HCT116 (cell line): ENCODE results near the gene PIAS2. TPM values are rescaled to one million over a fixed set of nuclear protein-coding genes. Genes with fewer than 3 reads are reported as not detected.

ENCODE experiments used
- ATAC-seq: fragments of 200-7000 bp; cut with Tn5 transposase; 2 replicates; pipeline ENCODE4 v1.9.1; 2020; ENCODE audit warnings: mild to moderate bottlenecking, moderate library complexity
- BruUV-seq: library from RNA; stranded (reverse); fragments of 400-500 nt; replicated peaks from 2 replicates; lab custom pipeline; 2021; lab: Mats Ljungman, UMichigan
- CTCF ChIA-PET: fragments of 300-600 bp; sonication (Branson Sonifier 250); formaldehyde crosslinking; loops from one replicate; lab custom pipeline; 2021; ENCODE audit warnings: antibody characterized with exemption; lab: Charles Lee
- POLR2A ChIA-PET: fragments of 300-600, 350-600 bp; sonication (Branson Sonifier 250); formaldehyde crosslinking; loops from one replicate; lab custom pipeline; 2021; ENCODE audit warnings: antibody characterized with exemption; lab: Charles Lee
- RAD21 ChIA-PET, 2 experiments: fragments of 300-600 bp; sonication (Branson Sonifier 250); formaldehyde crosslinking; loops; one replicate each; lab custom pipeline; 2023; ENCODE audit warnings: low total read pairs in 2 of 2; ENCODE audit not compliant: uncharacterized antibody in 2 of 2, unreplicated experiment in 2 of 2, low non-redundant PET in 1 of 2; lab: Charles Lee
- DNase-seq: peaks from one replicate; pipeline ENCODE4 v3.0.0-alpha.2; 2010; ENCODE audit warnings: low read depth, low spot score
- H2AFZ ChIP-seq: fragments of 200-600 bp; shearing (Covaris generic), sonication (generic); 2 replicates; pipeline ENCODE4 v1.6.1; 2017; ENCODE audit warnings: low read depth, mixed run types, mixed read lengths, antibody characterized with exemption, low read length; ENCODE audit not compliant: poor library complexity, severe bottlenecking
- H3K27ac ChIP-seq: 2 replicates; pipeline ENCODE4 v1.5.1; 2012; ENCODE audit warnings: low read depth, low read length
- H3K27me3 ChIP-seq: fragments of 200-600 bp; sonication (generic); 2 replicates; pipeline ENCODE4 v1.6.1; 2016; ENCODE audit warnings: mixed run types, low read length, mixed read lengths; ENCODE audit not compliant: insufficient read depth
- H3K36me3 ChIP-seq, 2 experiments: fragments of 200-500 bp in 1 of 2; fragments of 200-600 bp in 1 of 2; sonication (Bioruptor generic) in 1 of 2; sonication (generic) in 1 of 2; 2 replicates each; pipeline versions ENCODE4 v1.5.1 to v1.6.1; 2014 to 2016; ENCODE audit warnings: low read length in 2 of 2, inconsistent platforms in 1 of 2, mixed read lengths in 1 of 2, mixed run types in 1 of 2; ENCODE audit not compliant: insufficient read depth in 2 of 2, control insufficient read depth in 1 of 2
- H3K4me1 ChIP-seq, 2 experiments: fragments of 200-600 bp in 1 of 2; sonication (generic) in 1 of 2; 2 replicates each; pipeline versions ENCODE4 v1.5.1 to v1.6.1; 2012 to 2017; ENCODE audit warnings: low read length in 2 of 2, inconsistent platforms in 1 of 2, mild to moderate bottlenecking in 1 of 2, mixed read lengths in 1 of 2, mixed run types in 1 of 2, moderate library complexity in 1 of 2; ENCODE audit not compliant: insufficient read depth in 2 of 2, control insufficient read depth in 1 of 2
- H3K4me2 ChIP-seq: fragments of 200-600 bp; sonication (generic); 2 replicates; pipeline ENCODE4 v1.6.1; 2017; ENCODE audit warnings: mixed run types, low read length, mixed read lengths
- H3K4me3 ChIP-seq, 2 experiments: fragments of 200-600 bp in 1 of 2; sonication (generic) in 1 of 2; replicated peaks in 1 of 2; 2 replicates each; pipeline ENCODE4 v1.5.1; 2011 to 2016; ENCODE audit warnings: low read length in 2 of 2, control low read depth in 1 of 2, low read depth in 1 of 2, mild to moderate bottlenecking in 1 of 2, mixed read lengths in 1 of 2, mixed run types in 1 of 2
- H3K79me2 ChIP-seq: fragments of 200-600 bp; sonication (generic); 2 replicates; pipeline ENCODE4 v1.6.1; 2017; ENCODE audit warnings: mild to moderate bottlenecking, mixed run types, low read length, moderate library complexity, mixed read lengths; ENCODE audit not compliant: insufficient read depth
- H3K9ac ChIP-seq: fragments of 200-600 bp; sonication (generic); 2 replicates; pipeline ENCODE4 v1.6.1; 2016; ENCODE audit warnings: low read length, mixed read lengths
- H3K9me2 ChIP-seq: fragments of 200-600 bp; sonication (generic), shearing (Covaris generic); 2 replicates; pipeline ENCODE4 v1.6.1; 2017; ENCODE audit warnings: mixed run types, mild to moderate bottlenecking, moderate library complexity; ENCODE audit not compliant: insufficient read depth
- H3K9me3 ChIP-seq, 2 experiments: fragments of 200-500 bp in 1 of 2; fragments of 200-600 bp in 1 of 2; sonication (Bioruptor generic) in 1 of 2; sonication (generic) in 1 of 2; 2 replicates each; pipeline ENCODE4 v1.6.1; 2014 to 2017; ENCODE audit warnings: low read length in 2 of 2, mixed read lengths in 2 of 2, inconsistent platforms in 1 of 2, low read depth in 1 of 2, mild to moderate bottlenecking in 1 of 2, mixed run types in 1 of 2, moderate library complexity in 1 of 2; ENCODE audit not compliant: control insufficient read depth in 1 of 2, insufficient read depth in 1 of 2
- H4K20me1 ChIP-seq: fragments of 200-600 bp; sonication (generic), shearing (Covaris generic); 2 replicates; pipeline ENCODE4 v1.6.1; 2017; ENCODE audit warnings: mixed run types, mild to moderate bottlenecking, moderate library complexity; ENCODE audit not compliant: insufficient read depth
- CEBPB ChIP-seq: IDR thresholded peaks from 2 replicates; pipeline ENCODE4 v1.6.1; 2012; ENCODE audit warnings: low read depth
- EZH2phosphoT487 ChIP-seq: fragments of 200-600 bp; IDR thresholded peaks from 2 replicates; pipeline ENCODE4 v1.6.1; 2018; ENCODE audit warnings: antibody characterized with exemption, borderline replicate concordance
- POLR2A ChIP-seq: IDR thresholded peaks from 2 replicates; pipeline ENCODE4 v1.7.0; 2011; ENCODE audit warnings: borderline replicate concordance; ENCODE audit not compliant: insufficient read depth, insufficient read length; ENCODE audit errors: extremely low read depth
- POLR2AphosphoS5 ChIP-seq: IDR thresholded peaks from 2 replicates; pipeline ENCODE4 v1.6.1; 2011; ENCODE audit warnings: mild to moderate bottlenecking, low read depth, low read length, moderate library complexity
- RAD21 ChIP-seq: IDR thresholded peaks from 2 replicates; pipeline ENCODE4 v1.6.1; 2012; ENCODE audit warnings: low read depth, mild to moderate bottlenecking
- REST ChIP-seq: IDR thresholded peaks from 2 replicates; pipeline ENCODE4 v1.6.1; 2012; ENCODE audit warnings: low read depth
- intact Hi-C: fragments of 100-400 bp; cut with micrococcal nuclease; formaldehyde crosslinking; loops from 2 replicates; pipeline ENCODE4 v1.10.0; 2022
- total RNA-seq: library from RNA; stranded (reverse); gene quantifications from one replicate; pipeline ENCODE4 v1.2.1, GENCODE V29; 2021; ENCODE audit not compliant: unreplicated experiment
- TF ChIP-seq, protein P1 (sequence below), 3 experiments: fragments of 200-600 bp in 1 of 3; sonication (generic) in 1 of 3; IDR thresholded peaks in 2 of 3; conservative IDR thresholded peaks in 1 of 3; 2 replicates each; pipeline ENCODE4 v1.5.1; 2012 to 2017; ENCODE audit warnings: low read depth in 2 of 3, low read length in 2 of 3, antibody characterized with exemption in 1 of 3, borderline replicate concordance in 1 of 3, control low read depth in 1 of 3, mild to moderate bottlenecking in 1 of 3, mixed read lengths in 1 of 3, mixed run types in 1 of 3, moderate library complexity in 1 of 3; ENCODE audit not compliant: insufficient read depth in 1 of 3
- TF ChIP-seq, protein P2 (sequence below): IDR thresholded peaks from 2 replicates; pipeline ENCODE4 v1.6.1; 2012

The PIAS2 gene
- total RNA-seq, 1 experiment from 2014 or later, result 31.7 TPM

DNA sequence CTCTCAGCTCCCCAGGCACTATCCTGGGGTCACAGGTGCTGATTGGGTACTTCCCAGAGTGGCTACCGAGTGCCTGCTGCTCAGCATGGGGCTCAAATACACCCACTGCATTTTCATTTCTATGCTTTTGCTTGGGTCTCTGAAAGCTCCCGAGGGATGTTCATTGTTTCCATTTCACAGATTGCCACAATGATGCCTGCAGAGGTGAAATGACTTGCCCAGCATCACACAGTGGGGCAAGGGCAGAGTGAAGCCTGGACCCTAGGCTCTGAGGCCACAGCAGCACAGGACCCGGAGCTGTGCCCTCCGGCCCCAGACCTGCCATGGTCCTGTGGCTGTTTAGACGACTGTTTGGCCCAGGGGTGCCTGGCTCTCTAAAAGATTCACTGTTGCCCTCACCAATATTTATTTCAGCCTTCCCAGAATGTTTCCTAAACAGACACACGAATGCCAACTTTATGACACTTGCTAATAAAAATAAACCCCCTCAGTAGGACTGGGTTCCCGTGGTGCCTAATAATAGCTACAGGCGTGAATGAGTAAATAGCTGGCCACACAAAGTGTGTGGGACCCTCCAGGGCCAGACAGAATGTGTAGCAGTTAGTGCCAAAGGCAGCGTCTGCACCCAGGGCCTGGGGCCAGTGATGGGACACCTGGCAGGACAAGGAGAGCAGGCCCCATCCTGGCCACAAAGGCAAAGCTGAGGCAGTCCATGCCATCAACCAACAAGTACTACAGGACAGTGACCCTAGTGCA, 149.0 kb downstream of the PIAS2 start:
- H3K4me1 ChIP-seq, result no peaks in the 10 kb centered on the region
- no peaks in the 10 kb centered on the region for H3K9me2 ChIP-seq
- BruUV-seq, result no TSS peak
- no peaks in the 10 kb centered on the region for H3K9me3 ChIP-seq
- H2AFZ ChIP-seq, result no peak overlapping the region
- ATAC-seq (no peak), DNase-seq (no peak)
- H3K27ac ChIP-seq, result no peak overlapping the region
- POLR2A ChIA-PET, result no interaction called here
- H3K4me3 ChIP-seq, result no peak overlapping the region
- intact Hi-C loops, result no loop called here
- H3K4me2 ChIP-seq, result no peak overlapping the region
- no peaks in the 10 kb centered on the region for H3K36me3 ChIP-seq
- H3K9ac ChIP-seq, result no peak overlapping the region
- TF ChIP-seq EZH2phosphoT487 (no peak), CEBPB (no peak), REST (no peak), POLR2A (no peak), RAD21 (no peak), POLR2AphosphoS5 (no peak)
- TF ChIP-seq, protein P1, sequence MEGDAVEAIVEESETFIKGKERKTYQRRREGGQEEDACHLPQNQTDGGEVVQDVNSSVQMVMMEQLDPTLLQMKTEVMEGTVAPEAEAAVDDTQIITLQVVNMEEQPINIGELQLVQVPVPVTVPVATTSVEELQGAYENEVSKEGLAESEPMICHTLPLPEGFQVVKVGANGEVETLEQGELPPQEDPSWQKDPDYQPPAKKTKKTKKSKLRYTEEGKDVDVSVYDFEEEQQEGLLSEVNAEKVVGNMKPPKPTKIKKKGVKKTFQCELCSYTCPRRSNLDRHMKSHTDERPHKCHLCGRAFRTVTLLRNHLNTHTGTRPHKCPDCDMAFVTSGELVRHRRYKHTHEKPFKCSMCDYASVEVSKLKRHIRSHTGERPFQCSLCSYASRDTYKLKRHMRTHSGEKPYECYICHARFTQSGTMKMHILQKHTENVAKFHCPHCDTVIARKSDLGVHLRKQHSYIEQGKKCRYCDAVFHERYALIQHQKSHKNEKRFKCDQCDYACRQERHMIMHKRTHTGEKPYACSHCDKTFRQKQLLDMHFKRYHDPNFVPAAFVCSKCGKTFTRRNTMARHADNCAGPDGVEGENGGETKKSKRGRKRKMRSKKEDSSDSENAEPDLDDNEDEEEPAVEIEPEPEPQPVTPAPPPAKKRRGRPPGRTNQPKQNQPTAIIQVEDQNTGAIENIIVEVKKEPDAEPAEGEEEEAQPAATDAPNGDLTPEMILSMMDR (IDR thresholded peaks at IDR 0.05 in 2 of 3, conservative IDR thresholded peaks at IDR 0.05 in 1 of 3; ENCODE audit: borderline replicate concordance in 1 of 3, insufficient read depth in 1 of 3, low read depth in 2 of 3, low read length in 2 of 3), result no peak
- TF ChIP-seq, protein P2, sequence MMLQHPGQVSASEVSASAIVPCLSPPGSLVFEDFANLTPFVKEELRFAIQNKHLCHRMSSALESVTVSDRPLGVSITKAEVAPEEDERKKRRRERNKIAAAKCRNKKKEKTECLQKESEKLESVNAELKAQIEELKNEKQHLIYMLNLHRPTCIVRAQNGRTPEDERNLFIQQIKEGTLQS, result no peak
- no peaks in the 10 kb centered on the region for H3K79me2 ChIP-seq
- H3K27me3 ChIP-seq, result no peaks in the 10 kb centered on the region
- RAD21 ChIA-PET, result no interaction called here
- no peaks in the 10 kb centered on the region for H4K20me1 ChIP-seq
- CTCF ChIA-PET, result no interaction called here
